Right cardiac atrium (tissue), 5 donors: ENCODE results near the gene ANKRD26. TPM values are rescaled to one million over a fixed set of nuclear protein-coding genes. Genes with fewer than 3 reads are reported as not detected.
A peak's percentile ranks its signal among the peaks of the same experiment; 100 is the strongest.

Experiments used
- ATAC-seq, 2 donors: fragments of 200-7000 bp; cut with Tn5 transposase; one replicate each; pipeline versions ENCODE4 v1.8.0 to v1.9.1; 2020; ENCODE audit warnings: moderate library complexity in 2 of 2, mild to moderate bottlenecking in 1 of 2
- DNase-seq, 3 donors: peaks; one replicate each; pipeline ENCODE4 v3.0.0-alpha.2; 2020
- H3K27ac ChIP-seq: one replicate; pipeline ENCODE4 v1.5.1; 2013; ENCODE audit warnings: mild to moderate bottlenecking, low read length, control low read depth, moderate library complexity
- H3K27me3 ChIP-seq: one replicate; pipeline ENCODE4 v1.6.1; 2013; ENCODE audit not compliant: control insufficient read depth, insufficient read depth
- H3K4me1 ChIP-seq: one replicate; pipeline ENCODE4 v1.6.1; 2013; ENCODE audit warnings: low read length; ENCODE audit not compliant: control insufficient read depth, insufficient read depth
- H3K4me3 ChIP-seq: one replicate; pipeline ENCODE4 v1.5.1; 2013; ENCODE audit warnings: low read length, control low read depth
- H3K9me3 ChIP-seq: one replicate; pipeline ENCODE4 v1.6.1; 2013; ENCODE audit warnings: low read length; ENCODE audit not compliant: control insufficient read depth
- WGBS: extraction: QIAGEN DNeasy Blood & Tissue Kit; methylation state at CpG from one replicate; pipeline ENCODE4 v1.1.7; 2013; 5-methylcytosine and 5-hydroxymethylcytosine counted together
- intact Hi-C, 4 donors: fragments of 100-400 bp; cut with DNase I; formaldehyde crosslinking; loops; one replicate each; pipeline versions ENCODE4 v1.11.0 to v1.14.0; 2022 to 2023
- long read RNA-seq, 4 donors: library from polyadenylated mRNA; unstranded; transcript quantifications; one replicate each; pipeline ENCODE4 v2.0.0, GENCODE V29; 2020 to 2021
- polyA plus RNA-seq: library from polyadenylated mRNA; stranded (reverse); fragments of 200-250 nt; gene quantifications from one replicate; pipeline ENCODE4 v1.2.3, GENCODE V29; 2013
- total RNA-seq, 4 donors: library from RNA; stranded (reverse); fragmentation: NEBNext Ultra II Directional; extraction: Animal tissue kit (Norgen Biotek cat#: 25700); gene quantifications; one replicate each; pipeline ENCODE4 v1.2.1, GENCODE V29; 2021
- donor health status: healthy with polysubstance abuse.
- donor health status: DM: no; HTN: yes; CAD: no.
- donor health status: DM: no; HTN: no; CAD: no.
- donor health status: DM: no; HTN: yes; CAD: no; lungs with severe emphysema.
- donor health status: DM: yes; HTN: yes; CAD: no.

Gene ANKRD26
- 10 to 100 TPM in 2 of 4 donors, 1 to 10 TPM in 2; 8.7 to 13.6 (median 10.5) TPM for total RNA-seq
- 6.7 TPM for polyA plus RNA-seq
- long read RNA-seq, donor 1, partial matches to known transcripts, result 29 of 34 reads
- long read RNA-seq, donor 1, other reads (novel, unspliced or antisense), result 5 of 34 reads
- long read RNA-seq, donor 2, full-length matches to known transcripts, result 1 of 3 reads
- long read RNA-seq, donor 2, partial matches to known transcripts, result 1 of 3 reads
- long read RNA-seq, donor 2, other reads (novel, unspliced or antisense), result 1 of 3 reads
- long read RNA-seq, donor 3, partial matches to known transcripts, result 8 of 12 reads
- long read RNA-seq, donor 3, other reads (novel, unspliced or antisense), result 4 of 12 reads
- long read RNA-seq, donor 4, full-length matches to known transcripts, result 1 of 4 reads
- long read RNA-seq, donor 4, partial matches to known transcripts, result 0 of 4 reads
- long read RNA-seq, donor 4, other reads (novel, unspliced or antisense), result 3 of 4 reads

DNA sequence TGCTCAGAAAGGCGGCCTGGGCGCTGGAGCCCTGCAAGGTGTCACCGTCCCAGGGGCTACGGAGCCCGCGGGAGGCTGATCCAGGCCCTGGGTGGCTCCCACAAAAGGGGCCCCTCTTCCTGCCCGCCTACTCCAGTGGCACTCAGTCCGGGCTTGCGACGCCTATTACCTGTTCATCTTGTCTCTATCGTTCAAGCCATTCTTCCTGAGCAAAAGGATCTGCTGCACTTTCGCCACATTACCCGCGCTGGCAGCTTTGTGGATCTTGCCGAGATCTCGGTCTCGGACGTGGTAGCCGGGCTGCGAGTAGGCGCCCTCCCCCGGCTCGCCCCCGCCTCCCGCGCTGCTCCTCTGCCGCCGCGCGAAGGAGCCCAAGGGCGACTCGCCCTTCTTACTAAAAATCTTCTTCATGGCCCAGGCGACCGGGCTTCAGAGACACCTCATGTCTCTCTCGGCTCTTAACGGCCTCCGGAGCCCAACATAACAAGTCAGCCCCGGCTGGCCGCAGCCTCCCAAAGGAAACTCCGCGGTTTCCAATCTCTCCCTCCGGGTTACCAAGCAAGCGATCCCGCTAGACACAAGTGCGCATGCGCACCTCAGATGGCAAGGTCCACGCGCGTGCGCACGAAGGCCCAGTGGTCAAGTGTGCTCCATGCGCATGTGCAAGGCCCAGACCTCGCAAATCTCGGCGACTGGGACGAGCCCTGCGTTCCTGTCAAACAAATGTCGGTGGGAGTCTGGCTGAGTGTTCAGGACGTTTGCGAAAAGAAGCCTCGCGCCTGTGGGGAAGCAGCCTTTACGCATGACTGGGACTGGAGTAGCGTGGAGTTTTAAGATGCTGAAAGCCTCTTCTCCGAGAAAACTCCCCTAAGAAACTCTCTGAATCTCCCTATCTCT lies at the start of gene ANKRD26:
ANKRD26 (minus strand) TSS at position 579 of the 897 bp plus-strand sequence; CDS start at position 411, 168 bp downstream.
- peak within 1 kb of the TSS; percentile 93 for H3K27ac ChIP-seq
- no peaks in the 10 kb centered on the region for H3K4me1 ChIP-seq
- ATAC-seq (peak; percentile 95), DNase-seq (peak; percentile 99 to 100 (median 99))
- under 1% methylated on average over 65 of the region's 65 CpGs for WGBS
- intact Hi-C loops, result no loop called here
- no peaks in the 10 kb centered on the region for H3K27me3 ChIP-seq
- peak within 1 kb of the TSS; percentile 73 for H3K4me3 ChIP-seq
- H3K9me3 ChIP-seq, result no peaks in the 10 kb centered on the region

DNA sequence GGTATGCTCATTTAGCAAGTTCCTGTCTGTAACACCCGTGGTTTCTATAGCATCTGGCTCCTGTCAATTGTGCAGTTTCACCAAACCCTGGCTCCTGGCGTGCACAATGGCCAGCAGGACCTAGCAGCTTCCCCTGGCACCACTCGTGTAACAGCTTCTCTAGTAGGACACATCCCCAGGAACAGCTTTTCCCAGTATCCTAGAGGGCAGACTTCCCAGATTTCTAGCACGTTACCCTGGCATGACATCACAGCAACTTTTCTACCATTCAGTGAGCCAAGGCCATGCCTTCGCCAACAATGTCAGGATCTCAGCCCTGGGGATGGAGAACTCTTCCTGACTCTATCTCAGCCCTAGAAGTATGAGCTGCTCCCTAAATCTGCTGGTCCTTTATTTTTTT lies 47.4 kb upstream of the ANKRD26 start:
- ATAC-seq (peak; percentile 37 to 60), DNase-seq (no peak)
- Histone ChIP-seq H3K4me1 (peaks cover 2% of the 10 kb centered on the region), H3K27ac (no peak overlapping the region), H3K9me3 (no peaks in the 10 kb centered on the region), H3K27me3 (no peaks in the 10 kb centered on the region), H3K4me3 (no peak overlapping the region)
- intact Hi-C loops, result no loop called here
- WGBS, result 73% methylated on average over 5 of the region's 5 CpGs

DNA sequence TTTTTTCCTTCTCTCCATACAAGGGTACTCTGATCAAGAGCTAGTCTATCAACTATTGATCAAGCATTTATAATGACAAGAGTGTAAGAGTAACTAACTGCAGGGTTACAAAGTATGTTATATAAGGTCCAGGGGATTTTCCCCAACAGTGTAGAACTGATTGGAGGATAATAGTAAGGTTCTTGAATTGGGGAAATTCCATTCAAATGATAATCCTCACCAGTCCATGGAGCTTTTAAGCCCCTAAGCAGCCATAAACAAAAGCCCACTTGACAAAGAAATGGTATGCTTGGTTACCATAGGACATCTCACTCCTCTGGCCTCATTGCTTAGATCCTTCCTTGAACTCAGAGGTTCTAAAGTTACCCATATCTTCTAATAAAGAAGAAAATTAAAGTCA lies 45.6 kb upstream of the ANKRD26 start:
- Histone ChIP-seq H3K4me3 (no peak overlapping the region), H3K9me3 (no peaks in the 10 kb centered on the region), H3K4me1 (peaks cover 2% of the 10 kb centered on the region), H3K27me3 (no peaks in the 10 kb centered on the region), H3K27ac (no peak overlapping the region)
- no peak for ATAC-seq
- intact Hi-C loops, result no loop called here
- no peak for DNase-seq

DNA sequence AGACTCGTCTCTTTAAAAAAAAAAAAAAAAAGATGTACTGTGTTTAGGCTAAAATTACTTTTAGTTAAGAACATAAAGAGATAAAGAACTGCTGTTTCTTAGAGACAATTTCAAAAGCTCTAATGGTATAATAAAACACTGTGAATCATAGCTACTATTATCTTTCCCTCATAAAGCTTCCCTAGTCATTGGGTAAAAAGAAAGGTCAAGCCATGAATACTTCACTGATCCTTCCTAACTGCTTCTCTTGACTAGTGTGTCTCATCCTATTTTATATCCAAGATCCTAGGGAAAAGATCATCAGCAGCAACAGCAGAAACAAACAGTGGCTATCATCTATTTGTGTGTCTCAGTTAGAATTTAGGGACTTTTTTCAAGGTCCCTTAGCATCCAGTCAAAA lies 43.4 kb upstream of the ANKRD26 start:
- intact Hi-C loops, result no loop called here
- Histone ChIP-seq H3K4me3 (no peak overlapping the region), H3K9me3 (no peaks in the 10 kb centered on the region), H3K27ac (no peak overlapping the region), H3K27me3 (no peaks in the 10 kb centered on the region), H3K4me1 (peaks cover 2% of the 10 kb centered on the region)
- ATAC-seq, result no peak
- WGBS, result 100% methylated on average over 1 of the region's 1 CpG
- no peak for DNase-seq

DNA sequence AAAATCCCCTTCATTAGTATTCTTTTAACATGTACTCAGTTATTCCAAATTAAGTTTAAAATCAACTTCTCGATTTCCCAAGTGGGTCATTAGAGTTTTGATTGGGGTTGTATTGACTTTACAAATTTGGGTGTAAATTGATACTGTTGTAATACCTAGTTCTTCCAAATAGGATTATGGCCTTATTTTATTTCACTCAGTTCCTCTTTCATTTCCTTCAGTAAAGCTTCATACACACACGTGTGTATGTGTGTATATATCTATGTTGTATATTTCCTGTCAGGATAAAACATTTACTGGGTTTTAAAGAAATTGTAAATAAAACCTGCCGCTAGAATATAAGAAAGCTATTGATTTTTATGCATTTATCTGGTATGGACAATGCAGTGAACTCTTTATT lies 38.0 kb upstream of the ANKRD26 start:
- no peak overlapping the region for H3K4me3 ChIP-seq
- no peak for ATAC-seq
- no peak overlapping the region for H3K27ac ChIP-seq
- no peaks in the 10 kb centered on the region for H3K4me1 ChIP-seq
- no peaks in the 10 kb centered on the region for H3K9me3 ChIP-seq
- intact Hi-C loops, result no loop called here
- 87% methylated on average over 3 of the region's 3 CpGs for WGBS
- no peaks in the 10 kb centered on the region for H3K27me3 ChIP-seq
- no peak for DNase-seq

DNA sequence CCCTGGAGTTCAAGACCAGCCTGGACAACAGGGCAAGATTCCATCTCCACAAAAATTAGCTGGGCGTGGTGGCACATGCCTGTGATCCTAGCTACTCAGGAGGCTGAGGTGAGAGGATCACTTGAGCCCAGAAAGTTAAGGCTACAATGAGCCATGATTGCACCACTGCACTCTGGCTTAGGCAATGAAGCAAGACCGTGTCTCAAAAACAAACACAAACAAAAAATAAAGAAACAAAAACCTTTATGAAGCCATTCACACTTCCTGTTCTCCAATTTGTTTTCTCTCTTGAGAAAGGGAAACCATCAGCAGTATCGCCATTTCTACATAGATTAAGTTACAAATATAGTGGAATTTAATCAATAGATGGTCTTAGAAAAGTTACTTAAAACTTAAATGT lies 34.1 kb upstream of the ANKRD26 start:
- no peak overlapping the region for H3K4me3 ChIP-seq
- no peak for ATAC-seq
- intact Hi-C loops, result no loop called here
- H3K4me1 ChIP-seq, result no peaks in the 10 kb centered on the region
- H3K9me3 ChIP-seq, result no peaks in the 10 kb centered on the region
- DNase-seq, result no peak
- no peak overlapping the region for H3K27ac ChIP-seq
- H3K27me3 ChIP-seq, result no peaks in the 10 kb centered on the region
- WGBS, result 96% methylated on average over 3 of the region's 3 CpGs

DNA sequence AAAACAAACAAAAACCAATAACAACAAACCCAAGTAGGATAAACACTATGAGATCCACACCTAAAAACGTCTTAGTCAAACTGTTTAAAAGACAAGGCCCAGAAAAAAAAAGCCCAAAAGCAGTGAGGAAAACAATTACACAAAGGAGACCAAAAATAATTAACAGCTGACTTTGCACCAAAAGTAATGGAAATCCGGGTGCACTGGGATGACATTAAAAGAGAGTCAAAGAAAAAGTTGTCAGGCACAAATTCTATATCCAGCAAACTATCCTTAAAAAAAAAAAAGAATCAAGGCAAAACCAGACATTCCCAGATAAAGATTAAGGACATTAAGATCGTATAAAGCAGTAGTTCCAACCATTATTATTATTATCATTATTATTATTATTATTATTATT lies 7.9 kb upstream of the ANKRD26 start:
- no peak overlapping the region for H3K4me3 ChIP-seq
- DNase-seq (no peak), ATAC-seq (no peak)
- no peak overlapping the region for H3K27ac ChIP-seq
- WGBS, result 98% methylated on average over 3 of the region's 3 CpGs
- no peaks in the 10 kb centered on the region for H3K27me3 ChIP-seq
- intact Hi-C loops, result no loop called here
- H3K9me3 ChIP-seq, result no peaks in the 10 kb centered on the region
- no peaks in the 10 kb centered on the region for H3K4me1 ChIP-seq

DNA sequence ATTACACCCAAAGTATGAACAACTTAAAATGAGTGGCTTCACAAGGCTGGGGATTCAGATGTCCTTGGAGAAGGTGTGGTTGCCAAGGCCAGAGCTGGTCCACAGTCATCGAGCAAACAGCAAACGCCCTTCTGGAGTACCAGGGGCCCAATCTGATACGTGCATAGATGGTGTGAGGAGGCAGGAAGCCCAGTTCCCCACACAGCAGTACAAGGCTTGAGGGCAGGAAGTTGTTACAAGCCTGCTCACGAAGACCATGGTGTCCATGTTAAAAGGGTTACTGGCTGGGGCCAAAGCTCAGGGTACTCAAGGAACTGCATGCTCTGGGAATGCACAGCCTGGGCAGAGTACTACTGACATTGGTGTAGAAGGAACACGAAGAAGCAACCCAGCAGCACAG lies 4.6 kb upstream of the ANKRD26 start:
- Histone ChIP-seq H3K4me1 (no peaks in the 10 kb centered on the region), H3K27me3 (no peaks in the 10 kb centered on the region), H3K4me3 (no peak overlapping the region), H3K27ac (no peak overlapping the region), H3K9me3 (no peaks in the 10 kb centered on the region)
- DNase-seq (no peak), ATAC-seq (no peak)
- WGBS, result 81% methylated on average over 5 of the region's 5 CpGs
- intact Hi-C loops, result no loop called here

DNA sequence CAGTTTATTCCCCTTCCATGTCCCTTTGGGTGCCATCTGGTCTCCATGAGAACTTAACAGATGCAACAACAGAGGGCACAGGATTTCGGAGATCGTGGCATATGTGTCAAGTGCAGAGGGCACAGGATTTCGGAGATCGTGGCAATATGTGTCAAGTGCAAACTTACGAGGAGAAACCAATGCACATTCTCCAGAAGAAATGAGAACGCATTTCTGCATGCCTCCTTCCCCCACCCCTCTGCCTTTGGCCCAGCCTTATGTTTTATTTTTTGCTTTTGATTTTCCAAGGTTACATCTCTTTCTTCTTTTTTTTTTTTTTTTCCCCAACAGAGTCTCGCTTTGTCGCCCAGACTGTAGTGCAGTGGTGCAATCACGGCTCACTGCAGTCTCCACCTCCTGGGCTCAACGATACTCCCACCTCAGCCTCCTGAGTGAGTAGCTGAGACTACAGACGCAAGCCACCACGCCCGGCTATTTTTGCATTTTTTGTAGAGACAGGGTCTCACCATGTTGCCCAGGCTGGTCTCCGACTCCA lies 586 bp upstream of the ANKRD26 start:
- intact Hi-C loops, result no loop called here
- peak in 1 of 3 donors; percentile 28 for DNase-seq
- 49% methylated on average over 14 of the region's 14 CpGs for WGBS
- peak; percentile 19 to 28 for ATAC-seq
- Histone ChIP-seq H3K27ac (peak overlapping the region; percentile 65), H3K27me3 (no peaks in the 10 kb centered on the region), H3K9me3 (no peaks in the 10 kb centered on the region), H3K4me3 (peak overlapping the region; percentile 73), H3K4me1 (no peaks in the 10 kb centered on the region)

DNA sequence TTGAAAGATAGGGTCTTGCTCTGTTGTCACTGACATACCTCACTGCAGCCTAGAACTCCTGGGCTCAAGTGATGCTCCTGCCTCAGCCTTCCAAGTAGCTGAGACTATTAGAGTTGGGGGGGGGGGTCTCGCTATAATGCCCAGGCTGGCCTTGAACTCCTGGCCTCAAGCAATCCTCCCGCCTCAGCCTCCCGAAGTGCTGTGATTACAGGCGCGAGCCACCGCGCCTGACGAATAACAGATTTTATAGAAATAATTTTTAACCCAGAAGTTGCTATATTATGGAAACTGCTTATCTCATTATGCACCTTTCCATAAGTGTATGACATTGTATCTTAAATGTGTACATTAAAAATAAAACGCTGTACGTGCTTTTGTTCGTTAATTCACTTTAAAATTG lies 846 bp downstream of the ANKRD26 start:
- intact Hi-C loops, result no loop called here
- Histone ChIP-seq H3K27ac (no peak overlapping the region), H3K4me1 (no peaks in the 10 kb centered on the region), H3K9me3 (no peaks in the 10 kb centered on the region), H3K4me3 (peak overlapping the region; percentile 73), H3K27me3 (no peaks in the 10 kb centered on the region)
- DNase-seq (no peak), ATAC-seq (no peak)
- WGBS, result 51% methylated on average over 11 of the region's 11 CpGs
